ENCODE measurements around the gene RRP1.

Gene RRP1

DNA sequence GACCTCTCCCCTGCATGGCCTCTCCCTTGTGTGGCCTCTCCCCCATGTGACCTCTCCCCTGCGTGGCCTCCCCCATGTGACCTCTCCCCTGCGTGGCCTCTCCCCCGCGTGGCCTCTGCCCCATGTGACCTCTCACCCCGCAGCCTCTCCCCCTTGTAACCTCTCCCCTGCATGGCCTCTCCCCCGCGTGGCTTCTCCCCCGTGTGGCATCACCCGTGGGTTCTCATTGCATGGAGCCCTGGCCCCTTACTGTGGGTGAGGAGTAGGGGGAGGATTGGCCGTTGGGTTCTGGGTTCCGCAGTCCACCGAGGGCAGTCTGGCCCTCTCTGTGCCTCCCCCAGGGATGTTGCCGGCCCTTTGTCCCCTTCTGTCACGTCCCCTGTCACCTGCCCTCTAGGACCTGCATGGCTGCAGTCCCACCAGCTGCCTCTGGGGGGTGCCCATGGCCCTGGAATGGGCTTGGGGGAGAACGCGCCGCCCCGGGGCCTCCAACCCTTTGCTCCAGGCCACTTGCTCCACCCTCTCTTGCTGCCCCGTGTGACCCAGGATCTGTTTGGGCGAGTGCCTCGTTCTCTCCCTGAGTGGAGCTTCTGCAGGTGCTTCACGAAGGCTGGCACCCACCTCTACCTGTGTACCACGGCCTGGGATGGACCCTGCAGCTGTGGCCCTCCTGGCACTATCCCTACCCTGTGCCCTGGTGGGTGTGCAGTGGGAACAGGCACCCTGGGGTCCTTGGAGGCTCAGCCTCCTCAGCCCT lies 21.3 kb downstream of the RRP1 start:
- no peak overlapping the region for H3K27ac Mint-ChIP-seq

GRCh38 chr21:43811262-43812105 lies 22.1 kb downstream of the RRP1 start:
- H3K36me3 Mint-ChIP-seq (ENCODE audit: low read depth) = no peaks in the 10 kb centered on the region
- H3K9me3 Mint-ChIP-seq = no peaks in the 10 kb centered on the region
- H3K27ac Mint-ChIP-seq = no peak overlapping the region
- peaks cover 12% of the 10 kb centered on the region for H3K4me1 Mint-ChIP-seq (ENCODE audit: low read depth)
- H3K27me3 Mint-ChIP-seq (ENCODE audit: low read depth) = no peaks in the 10 kb centered on the region
- no peak overlapping the region for H3K4me3 Mint-ChIP-seq

More for the DNA sequence above, 21.3 kb downstream of the RRP1 start:
- Mint-ChIP-seq H3K36me3 (ENCODE audit: low read depth) (no peaks in the 10 kb centered on the region), H3K9me3 (no peaks in the 10 kb centered on the region), H3K27me3 (ENCODE audit: low read depth) (no peaks in the 10 kb centered on the region), H3K4me3 (no peak overlapping the region), H3K4me1 (ENCODE audit: low read depth) (peaks cover 14% of the 10 kb centered on the region)

DNA sequence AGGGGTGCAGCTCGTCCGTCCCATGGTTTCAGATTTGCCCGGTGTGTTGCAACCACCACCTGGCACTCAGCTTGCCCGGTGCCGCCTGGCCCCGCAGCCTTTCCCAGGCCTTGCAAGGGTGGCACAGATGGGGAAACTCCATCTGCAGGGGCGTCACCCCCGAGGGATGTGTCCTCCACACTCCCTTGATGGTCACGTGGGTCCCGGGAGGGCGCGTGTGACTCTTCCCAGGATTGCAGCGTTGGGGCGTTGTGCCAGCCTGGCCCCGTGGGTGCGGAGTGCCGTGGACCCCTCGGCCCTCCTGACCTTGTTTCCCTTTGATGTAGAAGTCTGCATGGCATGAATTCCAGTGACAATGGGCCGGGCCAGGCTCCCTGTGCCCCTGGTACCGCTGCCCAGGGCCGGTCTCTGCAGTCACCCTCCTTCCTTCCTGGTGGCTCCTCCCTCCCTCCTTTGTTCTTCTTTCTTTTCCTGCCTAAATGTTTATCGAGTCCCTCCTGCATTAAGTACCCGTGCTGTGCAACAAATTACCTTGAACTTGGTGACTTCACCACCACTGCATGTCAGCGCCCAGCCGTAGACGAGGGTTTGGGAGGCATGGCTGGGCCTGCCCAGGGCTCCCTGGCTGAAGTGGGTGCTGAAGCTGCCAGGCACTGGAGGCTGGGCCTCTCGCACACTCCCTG lies 22.9 kb downstream of the RRP1 start:
- Mint-ChIP-seq H3K36me3 (ENCODE audit: low read depth) (no peaks in the 10 kb centered on the region), H3K27me3 (ENCODE audit: low read depth) (no peaks in the 10 kb centered on the region), H3K9me3 (no peaks in the 10 kb centered on the region), H3K4me1 (ENCODE audit: low read depth) (peaks cover 12% of the 10 kb centered on the region), H3K4me3 (no peak overlapping the region), H3K27ac (peak overlapping the region; percentile 39)

DNA sequence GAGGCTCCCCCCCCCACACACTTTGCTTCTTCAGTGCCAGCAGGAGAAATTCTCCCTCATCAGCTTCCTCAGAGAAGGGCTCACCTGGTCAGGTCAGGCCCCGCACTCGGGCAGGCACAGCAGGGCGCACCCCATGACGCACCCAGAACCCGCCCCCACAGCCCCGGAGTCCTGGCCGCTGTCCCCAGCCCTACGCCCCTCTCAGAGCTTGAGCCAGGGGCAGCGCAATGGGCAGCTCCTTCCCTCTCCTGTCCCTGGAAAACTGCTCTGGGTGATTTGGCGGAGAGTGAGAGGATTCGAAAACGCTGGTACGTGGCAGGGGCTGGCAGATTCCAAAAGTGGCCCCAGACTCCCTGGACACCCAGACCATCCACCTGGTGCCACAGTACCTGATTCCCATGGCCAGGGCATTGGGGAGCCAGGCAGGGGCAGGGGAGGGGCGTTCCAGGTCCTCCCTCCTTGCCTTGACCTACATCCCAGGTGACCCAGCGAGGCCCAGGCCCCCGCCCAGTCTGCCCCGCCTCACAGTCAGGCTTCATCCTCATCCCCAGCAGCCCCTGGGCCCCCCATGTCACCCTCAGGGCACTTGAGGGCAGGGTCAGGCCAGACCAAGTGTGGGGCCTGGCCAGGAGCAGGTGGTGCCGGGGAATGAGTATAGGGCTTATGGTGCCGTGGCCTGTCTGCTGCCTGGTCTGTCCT lies 23.7 kb downstream of the RRP1 start:
- Mint-ChIP-seq H3K4me1 (ENCODE audit: low read depth) (peaks cover 12% of the 10 kb centered on the region), H3K27me3 (ENCODE audit: low read depth) (no peaks in the 10 kb centered on the region), H3K9me3 (no peaks in the 10 kb centered on the region), H3K36me3 (ENCODE audit: low read depth) (no peaks in the 10 kb centered on the region), H3K27ac (no peak overlapping the region), H3K4me3 (no peak overlapping the region)

- Mint-ChIP-seq H3K27ac (no peak overlapping the region), H3K4me3 (no peak overlapping the region), H3K27me3 (ENCODE audit: low read depth) (no peaks in the 10 kb centered on the region), H3K36me3 (ENCODE audit: low read depth) (no peaks in the 10 kb centered on the region), H3K9me3 (peaks cover 1% of the 10 kb centered on the region), H3K4me1 (ENCODE audit: low read depth) (peaks cover 12% of the 10 kb centered on the region)
Measured at GRCh38 chr21:43813656-43813980, 24.2 kb downstream of the RRP1 start.

GRCh38 chr21:43814215-43815106 lies 25.1 kb downstream of the RRP1 start:
- Mint-ChIP-seq H3K4me3 (no peak overlapping the region), H3K27ac (no peak overlapping the region), H3K36me3 (ENCODE audit: low read depth) (no peaks in the 10 kb centered on the region), H3K4me1 (ENCODE audit: low read depth) (peaks cover 12% of the 10 kb centered on the region), H3K27me3 (ENCODE audit: low read depth) (no peaks in the 10 kb centered on the region), H3K9me3 (peaks cover 6% of the 10 kb centered on the region)

DNA sequence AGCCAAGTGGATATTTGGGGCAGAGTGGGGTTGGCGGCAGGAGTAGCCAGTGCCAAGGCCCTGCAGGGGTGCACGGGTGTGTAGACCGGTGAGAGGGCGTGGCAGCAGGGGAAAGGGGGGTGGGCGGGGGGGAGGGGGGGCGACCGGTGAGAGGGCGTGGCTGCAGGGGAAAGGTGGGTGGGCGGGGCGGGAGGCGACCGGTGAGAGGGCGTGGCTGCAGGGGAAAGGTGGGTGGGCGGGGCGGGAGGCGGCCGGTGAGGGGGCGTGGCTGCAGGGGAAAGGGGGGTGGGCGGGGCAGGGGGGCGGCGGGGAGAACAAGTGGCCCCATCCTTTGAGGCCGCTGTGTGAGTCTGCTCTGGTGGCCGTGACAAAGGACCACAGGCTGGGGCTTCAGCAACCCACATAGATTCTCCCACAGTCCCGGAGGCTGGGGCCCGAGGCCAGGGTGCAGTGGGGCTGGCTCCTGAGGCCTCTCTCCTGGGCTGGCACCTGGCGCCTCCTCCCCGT lies 25.8 kb downstream of the RRP1 start:
- no peaks in the 10 kb centered on the region for H3K27me3 Mint-ChIP-seq (ENCODE audit: low read depth)
- H3K27ac Mint-ChIP-seq = no peak overlapping the region
- H3K4me1 Mint-ChIP-seq (ENCODE audit: low read depth) = peaks cover 12% of the 10 kb centered on the region
- H3K9me3 Mint-ChIP-seq = peaks cover 6% of the 10 kb centered on the region
- H3K36me3 Mint-ChIP-seq (ENCODE audit: low read depth) = no peaks in the 10 kb centered on the region
- no peak overlapping the region for H3K4me3 Mint-ChIP-seq

DNA sequence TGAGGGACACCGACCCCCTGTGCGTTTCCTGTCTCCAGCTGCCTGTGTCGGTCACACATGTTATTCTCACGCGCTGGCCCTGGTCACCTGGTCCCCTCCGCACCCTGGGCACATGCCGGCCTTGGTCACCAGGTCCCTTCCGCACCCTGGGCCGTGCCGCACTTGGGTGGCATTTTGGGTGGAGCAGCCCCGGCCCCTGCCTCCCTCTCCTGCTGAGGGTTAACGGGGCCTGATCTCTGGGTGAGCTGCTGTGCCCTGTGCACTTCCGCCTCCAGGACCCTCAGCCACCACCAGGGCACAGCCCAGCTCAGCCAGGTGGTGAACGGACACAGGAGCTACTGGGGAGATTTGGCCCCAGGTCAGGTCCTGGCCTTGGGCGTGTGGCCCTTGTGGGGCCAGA lies 26.6 kb downstream of the RRP1 start:
- no peak overlapping the region for H3K27ac Mint-ChIP-seq
- H3K4me3 Mint-ChIP-seq = no peak overlapping the region
- peaks cover 6% of the 10 kb centered on the region for H3K9me3 Mint-ChIP-seq
- H3K4me1 Mint-ChIP-seq (ENCODE audit: low read depth) = peaks cover 7% of the 10 kb centered on the region
- no peaks in the 10 kb centered on the region for H3K27me3 Mint-ChIP-seq (ENCODE audit: low read depth)
- no peaks in the 10 kb centered on the region for H3K36me3 Mint-ChIP-seq (ENCODE audit: low read depth)

DNA sequence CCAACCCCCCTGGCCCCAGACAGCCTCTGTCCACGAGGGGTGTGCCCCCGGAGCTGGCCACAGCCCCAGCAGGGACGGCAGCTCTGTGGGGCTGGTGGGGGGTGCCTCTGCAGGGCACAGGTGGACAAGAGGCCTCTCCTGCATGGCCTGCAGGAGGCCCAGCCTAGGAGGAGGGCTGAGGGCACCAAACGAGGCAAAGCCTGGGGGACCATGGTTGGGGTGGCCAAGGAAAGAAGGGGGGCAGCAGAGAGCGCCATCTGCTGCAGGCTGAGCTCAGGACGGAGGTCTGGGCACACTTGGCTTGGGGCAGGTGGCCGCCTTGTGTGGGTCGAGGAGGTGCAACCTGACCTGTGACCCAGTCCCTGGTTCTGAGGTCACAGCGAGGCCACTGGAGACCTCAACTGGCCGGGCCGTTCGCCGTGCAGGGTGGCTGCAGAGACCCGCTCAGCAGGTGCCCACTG lies 27.3 kb downstream of the RRP1 start:
- Mint-ChIP-seq H3K36me3 (ENCODE audit: low read depth) (no peaks in the 10 kb centered on the region), H3K4me1 (ENCODE audit: low read depth) (peaks cover 5% of the 10 kb centered on the region), H3K9me3 (peaks cover 6% of the 10 kb centered on the region), H3K4me3 (no peak overlapping the region), H3K27ac (no peak overlapping the region), H3K27me3 (ENCODE audit: low read depth) (no peaks in the 10 kb centered on the region)

GRCh38 chr21:43817157-43818086 lies 28.0 kb downstream of the RRP1 start:
- Mint-ChIP-seq H3K9me3 (peaks cover 6% of the 10 kb centered on the region), H3K36me3 (ENCODE audit: low read depth) (no peaks in the 10 kb centered on the region), H3K4me1 (ENCODE audit: low read depth) (peaks cover 4% of the 10 kb centered on the region), H3K4me3 (no peak overlapping the region), H3K27ac (no peak overlapping the region), H3K27me3 (ENCODE audit: low read depth) (no peaks in the 10 kb centered on the region)

DNA sequence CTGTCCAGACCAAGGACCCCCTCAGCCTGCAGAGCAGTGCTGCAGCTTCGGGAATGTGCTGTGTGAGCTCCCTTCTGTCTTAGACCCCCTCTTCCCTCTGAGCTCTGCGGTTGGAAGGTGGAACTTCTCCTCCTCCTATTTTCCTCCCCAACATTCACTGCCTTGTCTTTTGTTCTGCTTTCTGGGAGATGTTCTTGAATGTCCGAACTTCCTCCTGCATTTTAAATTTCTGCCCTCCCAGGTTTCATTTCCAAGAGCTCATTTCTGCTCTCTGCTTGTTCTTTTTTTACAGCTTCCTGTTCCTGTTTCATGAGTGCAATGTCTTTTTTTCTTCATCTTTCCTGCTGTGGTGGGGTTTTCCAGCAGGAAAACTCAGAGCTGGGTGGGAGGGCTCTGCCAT lies 29.3 kb downstream of the RRP1 start:
- H3K27me3 Mint-ChIP-seq (ENCODE audit: low read depth) = no peaks in the 10 kb centered on the region
- peaks cover 6% of the 10 kb centered on the region for H3K9me3 Mint-ChIP-seq
- H3K27ac Mint-ChIP-seq = no peak overlapping the region
- no peak overlapping the region for H3K4me3 Mint-ChIP-seq
- H3K36me3 Mint-ChIP-seq (ENCODE audit: low read depth) = no peaks in the 10 kb centered on the region
- H3K4me1 Mint-ChIP-seq (ENCODE audit: low read depth) = peaks cover 2% of the 10 kb centered on the region

GRCh38 chr21:43819511-43820405 lies 30.4 kb downstream of the RRP1 start:
- Mint-ChIP-seq H3K4me3 (no peak overlapping the region), H3K4me1 (ENCODE audit: low read depth) (peaks cover under 1% of the 10 kb centered on the region), H3K27ac (no peak overlapping the region), H3K27me3 (ENCODE audit: low read depth) (no peaks in the 10 kb centered on the region), H3K9me3 (peaks cover 6% of the 10 kb centered on the region), H3K36me3 (ENCODE audit: low read depth) (no peaks in the 10 kb centered on the region)
